ENCODE measurements around the gene SPDYA.

DNA sequence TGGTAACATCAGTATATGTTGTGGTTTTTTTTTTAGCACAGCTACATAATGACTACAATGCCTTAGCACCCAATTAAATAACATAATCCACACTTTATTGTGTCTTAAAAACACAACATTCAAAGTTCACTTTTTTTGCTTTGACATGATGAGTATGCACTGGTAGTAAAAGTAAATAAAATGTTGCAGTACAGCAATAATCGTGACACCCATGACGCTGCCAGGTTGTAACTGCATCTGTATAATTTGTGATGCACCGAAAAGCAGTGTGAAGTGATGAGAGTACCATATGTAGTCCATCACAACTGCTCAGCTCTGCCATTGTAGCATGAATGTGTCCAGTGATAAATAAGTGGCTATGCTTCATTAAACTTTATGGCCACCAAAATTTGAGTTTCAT lies 43.3 kb upstream of the SPDYA start:
- TF ChIP-seq CTCF (IDR thresholded peaks at IDR 0.05; ENCODE audit: low read length), result no peak
- TF ChIP-seq EZH2 (IDR thresholded peaks at IDR 0.05; ENCODE audit: borderline replicate concordance, low read length), result no peak
